ENCODE data around the gene CFAP57. TPM values are rescaled to one million over a fixed set of nuclear protein-coding genes. Genes with fewer than 3 reads are reported as not detected.

Gene CFAP57
- total and polyA plus RNA-seq, 2 of the 8 experiments (the other 6 are each of a cell fraction or from before 2014, with no cell fraction given), result 0.20 to 0.80 TPM

- no peak for TF ChIP-seq EZH2 (IDR thresholded peaks at IDR 0.05; ENCODE audit: low read depth, low read length, severe bottlenecking)
- TF ChIP-seq ASH2L (IDR thresholded peaks at IDR 0.05; ENCODE audit: low read length), result no peak
- TF ChIP-seq BACH1 (IDR thresholded peaks at IDR 0.05; ENCODE audit: low read length), result no peak
These were observed 18.7 kb upstream of the CFAP57 start (continued) for GRCh38 chr1:43153443-43153842.

Measured in H1 (cell line).